ENCODE data around the gene FAM120B.

The FAM120B gene

GRCh38 chr6:170290296-170291128 lies 16.0 kb upstream of the FAM120B start, which contains the start of gene DLL1:
TSS of gene DLL1 (minus strand) at chr6:170291078. CDS start at chr6:170290139, 939 bp downstream.
- Histone ChIP-seq H3K27me3 (ENCODE audit: control insufficient read depth, insufficient read depth, low read length) (peaks cover 74% of the 10 kb centered on the region), H3K4me1 (ENCODE audit: control insufficient read depth, insufficient read depth, low read length) (peaks cover 24% of the 10 kb centered on the region), H3K4me3 (ENCODE audit: low read depth, low read length) (peak within 1 kb of the TSS; percentile 56), H3K9me3 (ENCODE audit: control insufficient read depth, insufficient read depth, low read length) (no peaks in the 10 kb centered on the region), H3K36me3 (ENCODE audit: control insufficient read depth, insufficient read depth, low read length) (no peaks in the 10 kb centered on the region), H3K9ac (ENCODE audit: low read depth, low read length) (no peak within 1 kb of the TSS)

- Histone ChIP-seq H3K36me3 (ENCODE audit: control insufficient read depth, insufficient read depth, low read length) (no peaks in the 10 kb centered on the region), H3K4me3 (ENCODE audit: low read depth, low read length) (peak overlapping the region; percentile 56), H3K4me1 (ENCODE audit: control insufficient read depth, insufficient read depth, low read length) (peaks cover 19% of the 10 kb centered on the region), H3K9me3 (ENCODE audit: control insufficient read depth, insufficient read depth, low read length) (no peaks in the 10 kb centered on the region), H3K27me3 (ENCODE audit: control insufficient read depth, insufficient read depth, low read length) (peaks cover 67% of the 10 kb centered on the region), H3K9ac (ENCODE audit: low read depth, low read length) (no peak overlapping the region)
These were observed 15.1 kb upstream of the FAM120B start for GRCh38 chr6:170291271-170292110.

- peaks cover 16% of the 10 kb centered on the region for H3K4me1 ChIP-seq (ENCODE audit: control insufficient read depth, insufficient read depth, low read length)
- H3K4me3 ChIP-seq (ENCODE audit: low read depth, low read length) = peak overlapping the region; percentile 56
- peaks cover 63% of the 10 kb centered on the region for H3K27me3 ChIP-seq (ENCODE audit: control insufficient read depth, insufficient read depth, low read length)
- no peaks in the 10 kb centered on the region for H3K36me3 ChIP-seq (ENCODE audit: control insufficient read depth, insufficient read depth, low read length)
- no peak overlapping the region for H3K9ac ChIP-seq (ENCODE audit: low read depth, low read length)
- H3K9me3 ChIP-seq (ENCODE audit: control insufficient read depth, insufficient read depth, low read length) = no peaks in the 10 kb centered on the region
These were observed 14.5 kb upstream of the FAM120B start for GRCh38 chr6:170292111-170292406.

GRCh38 chr6:170292407-170293158 lies 14.0 kb upstream of the FAM120B start:
- Histone ChIP-seq H3K27me3 (ENCODE audit: control insufficient read depth, insufficient read depth, low read length) (peaks cover 58% of the 10 kb centered on the region), H3K9me3 (ENCODE audit: control insufficient read depth, insufficient read depth, low read length) (no peaks in the 10 kb centered on the region), H3K36me3 (ENCODE audit: control insufficient read depth, insufficient read depth, low read length) (no peaks in the 10 kb centered on the region), H3K9ac (ENCODE audit: low read depth, low read length) (no peak overlapping the region), H3K4me3 (ENCODE audit: low read depth, low read length) (peak overlapping the region; percentile 56), H3K4me1 (ENCODE audit: control insufficient read depth, insufficient read depth, low read length) (peaks cover 16% of the 10 kb centered on the region)

- Histone ChIP-seq H3K4me1 (ENCODE audit: control insufficient read depth, insufficient read depth, low read length) (peaks cover 24% of the 10 kb centered on the region), H3K9ac (ENCODE audit: low read depth, low read length) (no peak overlapping the region), H3K4me3 (ENCODE audit: low read depth, low read length) (peak overlapping the region; percentile 48), H3K9me3 (ENCODE audit: control insufficient read depth, insufficient read depth, low read length) (no peaks in the 10 kb centered on the region), H3K27me3 (ENCODE audit: control insufficient read depth, insufficient read depth, low read length) (peaks cover 49% of the 10 kb centered on the region), H3K36me3 (ENCODE audit: control insufficient read depth, insufficient read depth, low read length) (no peaks in the 10 kb centered on the region)
These were observed 13.0 kb upstream of the FAM120B start for GRCh38 chr6:170293341-170294231.

- Histone ChIP-seq H3K4me3 (ENCODE audit: low read depth, low read length) (peak overlapping the region; percentile 48), H3K27me3 (ENCODE audit: control insufficient read depth, insufficient read depth, low read length) (peaks cover 49% of the 10 kb centered on the region), H3K36me3 (ENCODE audit: control insufficient read depth, insufficient read depth, low read length) (no peaks in the 10 kb centered on the region), H3K9ac (ENCODE audit: low read depth, low read length) (no peak overlapping the region), H3K9me3 (ENCODE audit: control insufficient read depth, insufficient read depth, low read length) (no peaks in the 10 kb centered on the region), H3K4me1 (ENCODE audit: control insufficient read depth, insufficient read depth, low read length) (peaks cover 28% of the 10 kb centered on the region)
These were observed 12.2 kb upstream of the FAM120B start for GRCh38 chr6:170294298-170294730.

- H3K4me1 ChIP-seq (ENCODE audit: control insufficient read depth, insufficient read depth, low read length) = peaks cover 28% of the 10 kb centered on the region
- peak overlapping the region; percentile 50 for H3K4me3 ChIP-seq (ENCODE audit: low read depth, low read length)
- no peaks in the 10 kb centered on the region for H3K9me3 ChIP-seq (ENCODE audit: control insufficient read depth, insufficient read depth, low read length)
- peaks cover 49% of the 10 kb centered on the region for H3K27me3 ChIP-seq (ENCODE audit: control insufficient read depth, insufficient read depth, low read length)
- H3K36me3 ChIP-seq (ENCODE audit: control insufficient read depth, insufficient read depth, low read length) = no peaks in the 10 kb centered on the region
- no peak overlapping the region for H3K9ac ChIP-seq (ENCODE audit: low read depth, low read length)
These were observed 11.6 kb upstream of the FAM120B start for GRCh38 chr6:170294813-170295509.

- peaks cover 4% of the 10 kb centered on the region for H3K9me3 ChIP-seq (ENCODE audit: control insufficient read depth, insufficient read depth, low read length)
- H3K27me3 ChIP-seq (ENCODE audit: control insufficient read depth, insufficient read depth, low read length) = peaks cover 49% of the 10 kb centered on the region
- H3K4me3 ChIP-seq (ENCODE audit: low read depth, low read length) = peak overlapping the region; percentile 50
- H3K9ac ChIP-seq (ENCODE audit: low read depth, low read length) = no peak overlapping the region
- peaks cover 28% of the 10 kb centered on the region for H3K4me1 ChIP-seq (ENCODE audit: control insufficient read depth, insufficient read depth, low read length)
- H3K36me3 ChIP-seq (ENCODE audit: control insufficient read depth, insufficient read depth, low read length) = no peaks in the 10 kb centered on the region
These were observed 10.8 kb upstream of the FAM120B start for GRCh38 chr6:170295510-170296422.

GRCh38 chr6:170296423-170296745 lies 10.2 kb upstream of the FAM120B start:
- peaks cover 10% of the 10 kb centered on the region for H3K9me3 ChIP-seq (ENCODE audit: control insufficient read depth, insufficient read depth, low read length)
- H3K27me3 ChIP-seq (ENCODE audit: control insufficient read depth, insufficient read depth, low read length) = peaks cover 49% of the 10 kb centered on the region
- H3K9ac ChIP-seq (ENCODE audit: low read depth, low read length) = no peak overlapping the region
- H3K4me1 ChIP-seq (ENCODE audit: control insufficient read depth, insufficient read depth, low read length) = peaks cover 28% of the 10 kb centered on the region
- H3K36me3 ChIP-seq (ENCODE audit: control insufficient read depth, insufficient read depth, low read length) = no peaks in the 10 kb centered on the region
- H3K4me3 ChIP-seq (ENCODE audit: low read depth, low read length) = peak overlapping the region; percentile 32
